ENCODE measurements around the gene KIAA2012.

KIAA2012 gene

GRCh38 chr2:202105025-202105424 lies 32.0 kb downstream of the KIAA2012 start:
- H3K9me3 ChIP-seq: peaks cover 3% of the 10 kb centered on the region; the same call in 1 of the 2 replicates
- in situ Hi-C loops (cut with MboI; ENCODE audit: low sequenced_read_pairs): no loop called here
- DNase-seq (ENCODE audit: low spot score in 2 of 2): no peak
- H3K36me3 ChIP-seq (replicated peaks): no peaks in the 10 kb centered on the region
- no peaks in the 10 kb centered on the region for H3K27me3 ChIP-seq (ENCODE audit: low read depth)
- peaks cover 3% of the 10 kb centered on the region; the same call in 1 of the 2 replicates for H3K4me1 ChIP-seq
- H3K4me3 ChIP-seq: no peak overlapping the region

DNA sequence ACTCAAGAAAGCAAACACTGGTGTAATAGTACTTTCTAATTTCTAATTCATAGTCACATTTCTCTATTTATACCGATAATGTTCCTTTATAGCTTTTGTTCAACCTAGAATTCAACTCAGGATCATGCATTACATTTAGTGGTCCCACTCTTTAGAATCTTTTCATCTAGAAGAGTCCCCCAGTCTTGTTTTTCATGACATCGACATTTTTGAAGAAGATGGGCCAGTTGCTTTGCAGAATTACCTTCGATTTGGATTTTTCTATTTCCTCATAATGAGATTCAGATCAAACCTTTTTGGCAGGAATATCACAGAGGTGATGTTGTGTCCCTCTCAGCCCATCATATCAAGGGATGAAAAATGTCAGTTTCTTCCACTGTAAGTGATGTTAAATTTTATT lies 35.3 kb downstream of the KIAA2012 start:
- Histone ChIP-seq H3K9me3 (peaks cover 3% of the 10 kb centered on the region; the same call in 1 of the 2 replicates), H3K27me3 (ENCODE audit: low read depth) (no peaks in the 10 kb centered on the region), H3K4me1 (peaks cover 3% of the 10 kb centered on the region; the same call in 1 of the 2 replicates), H3K36me3 (replicated peaks) (no peaks in the 10 kb centered on the region), H3K4me3 (no peak overlapping the region)
- in situ Hi-C loops (cut with MboI; ENCODE audit: low sequenced_read_pairs): no loop called here
- no peak for DNase-seq (ENCODE audit: low spot score in 2 of 2)

DNA sequence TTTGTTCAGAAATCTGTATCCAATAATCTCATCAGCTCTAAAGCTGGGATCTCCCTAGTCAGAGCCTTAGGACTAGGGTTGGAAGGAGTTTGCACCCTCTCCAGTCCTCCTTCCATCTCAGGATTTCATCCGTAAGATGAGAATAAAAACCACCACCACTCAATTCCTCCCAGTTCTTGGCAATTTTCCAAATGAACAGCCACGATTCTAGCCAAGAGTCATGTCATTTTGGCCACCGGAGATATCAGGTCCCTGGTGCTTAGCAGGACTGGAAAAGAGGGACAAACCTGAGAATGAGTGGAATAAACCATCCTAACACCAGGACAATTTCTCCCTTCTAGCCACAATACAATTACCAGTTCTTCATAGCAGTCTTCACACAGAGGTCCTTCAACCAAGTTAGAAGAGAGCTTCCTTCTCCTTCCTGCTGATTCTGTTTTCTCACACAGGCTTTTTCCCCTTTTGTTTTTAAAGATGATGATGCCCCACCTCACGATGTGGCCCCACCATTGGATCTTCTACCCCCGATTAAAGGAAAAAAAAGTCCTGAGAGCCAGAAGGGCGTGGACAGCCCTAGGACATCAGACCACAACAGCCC lies 36.2 kb downstream of the KIAA2012 start:
- no peaks in the 10 kb centered on the region for H3K36me3 ChIP-seq (replicated peaks)
- no peak overlapping the region for H3K4me3 ChIP-seq
- DNase-seq (ENCODE audit: low spot score in 2 of 2): no peak
- no peaks in the 10 kb centered on the region for H3K9me3 ChIP-seq
- no peaks in the 10 kb centered on the region for H3K27me3 ChIP-seq (ENCODE audit: low read depth)
- H3K4me1 ChIP-seq: peaks cover 3% of the 10 kb centered on the region; the same call in 1 of the 2 replicates
- in situ Hi-C loops (cut with MboI; ENCODE audit: low sequenced_read_pairs): no loop called here

DNA sequence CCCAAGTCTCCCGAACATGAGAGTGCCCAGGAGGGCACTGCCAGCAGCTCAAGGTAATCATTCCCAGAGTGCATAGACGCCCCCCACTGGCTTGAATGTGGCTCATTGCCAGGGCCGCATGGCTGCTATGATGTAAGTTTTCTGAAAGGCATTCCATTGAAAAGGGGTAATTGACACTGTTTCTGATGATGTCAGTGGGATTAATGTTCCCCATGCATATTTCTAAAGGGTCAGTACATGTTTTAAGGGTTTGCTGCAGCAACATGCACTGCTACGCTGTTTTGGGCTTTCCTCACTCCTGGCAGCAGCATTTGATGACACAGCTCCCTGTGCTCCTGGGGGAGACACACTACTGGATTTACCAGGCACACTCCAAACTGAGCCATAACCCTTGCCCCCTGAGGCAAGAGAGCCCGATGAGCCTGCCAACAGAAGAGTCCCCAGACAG lies 36.7 kb downstream of the KIAA2012 start:
- H3K36me3 ChIP-seq (replicated peaks): no peaks in the 10 kb centered on the region
- in situ Hi-C loops (cut with MboI; ENCODE audit: low sequenced_read_pairs): no loop called here
- H3K27me3 ChIP-seq (ENCODE audit: low read depth): peaks cover 3% of the 10 kb centered on the region
- DNase-seq (ENCODE audit: low spot score in 2 of 2): peak in 1 of 2 experiments; percentile 13
- no peaks in the 10 kb centered on the region for H3K9me3 ChIP-seq
- H3K4me1 ChIP-seq: peaks cover 3% of the 10 kb centered on the region; the same call in 1 of the 2 replicates
- H3K4me3 ChIP-seq: no peak overlapping the region

DNA sequence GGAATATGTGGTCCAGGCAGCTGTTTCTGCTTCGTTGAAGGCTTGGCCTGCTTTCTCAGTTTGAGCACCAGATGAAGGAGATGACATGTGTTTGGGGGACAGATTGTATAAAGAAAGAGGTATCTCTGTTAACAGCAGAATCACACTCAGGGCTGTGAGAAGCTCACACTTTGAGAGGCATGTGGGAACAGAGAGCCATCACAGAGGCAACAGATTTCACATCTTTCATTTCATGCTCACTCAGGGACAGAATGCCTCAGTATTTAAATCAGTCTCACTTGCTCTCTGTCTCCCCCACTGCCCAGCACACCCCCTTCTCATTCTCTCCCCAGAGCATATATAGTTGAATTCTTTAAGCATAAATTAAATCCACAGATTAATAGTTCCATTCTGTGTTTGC lies 37.4 kb downstream of the KIAA2012 start:
- H3K4me1 ChIP-seq: peaks cover 3% of the 10 kb centered on the region; the same call in 1 of the 2 replicates
- H3K9me3 ChIP-seq: no peaks in the 10 kb centered on the region
- no peak for DNase-seq (ENCODE audit: low spot score in 2 of 2)
- no peak overlapping the region for H3K4me3 ChIP-seq
- peaks cover 10% of the 10 kb centered on the region for H3K27me3 ChIP-seq (ENCODE audit: low read depth)
- in situ Hi-C loops (cut with MboI; ENCODE audit: low sequenced_read_pairs): no loop called here
- H3K36me3 ChIP-seq (replicated peaks): no peaks in the 10 kb centered on the region

GRCh38 chr2:202112041-202112440 lies 39.0 kb downstream of the KIAA2012 start:
- no peaks in the 10 kb centered on the region for H3K36me3 ChIP-seq (replicated peaks)
- H3K27me3 ChIP-seq (ENCODE audit: low read depth): peaks cover 14% of the 10 kb centered on the region
- H3K9me3 ChIP-seq: no peaks in the 10 kb centered on the region
- H3K4me1 ChIP-seq: peaks cover 3% of the 10 kb centered on the region; the same call in 1 of the 2 replicates
- no peak for DNase-seq (ENCODE audit: low spot score in 2 of 2)
- H3K4me3 ChIP-seq: no peak overlapping the region
- in situ Hi-C loops (cut with MboI; ENCODE audit: low sequenced_read_pairs): no loop called here

GRCh38 chr2:202113571-202114142 lies 40.6 kb downstream of the KIAA2012 start:
- no peak for DNase-seq (ENCODE audit: low spot score in 2 of 2)
- peaks cover 3% of the 10 kb centered on the region; the same call in 1 of the 2 replicates for H3K4me1 ChIP-seq
- no peaks in the 10 kb centered on the region for H3K9me3 ChIP-seq
- H3K4me3 ChIP-seq: no peak overlapping the region
- peaks cover 14% of the 10 kb centered on the region for H3K27me3 ChIP-seq (ENCODE audit: low read depth)
- in situ Hi-C loops (cut with MboI; ENCODE audit: low sequenced_read_pairs): no loop called here
- no peaks in the 10 kb centered on the region for H3K36me3 ChIP-seq (replicated peaks)

DNA sequence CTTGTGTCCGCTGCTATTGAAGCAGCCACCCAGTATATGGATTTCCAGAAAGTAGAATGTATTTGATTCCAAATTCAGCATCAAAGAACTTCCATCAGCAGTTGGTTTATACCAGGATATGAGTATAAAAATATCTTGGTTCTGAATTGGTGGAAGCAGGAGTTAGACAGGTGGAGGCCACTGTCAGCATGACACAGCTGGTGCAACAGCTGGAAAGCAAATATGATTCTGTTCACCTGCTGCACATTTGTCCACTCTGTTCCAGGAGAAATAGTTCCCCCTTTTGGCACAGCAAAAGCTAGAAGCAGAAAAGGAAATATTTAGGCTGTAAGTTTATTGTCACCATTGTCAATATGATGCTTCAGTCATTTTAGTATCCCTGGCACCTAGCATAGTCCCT lies 41.2 kb downstream of the KIAA2012 start:
- in situ Hi-C loops (cut with MboI; ENCODE audit: low sequenced_read_pairs): no loop called here
- no peak for DNase-seq (ENCODE audit: low spot score in 2 of 2)

DNA sequence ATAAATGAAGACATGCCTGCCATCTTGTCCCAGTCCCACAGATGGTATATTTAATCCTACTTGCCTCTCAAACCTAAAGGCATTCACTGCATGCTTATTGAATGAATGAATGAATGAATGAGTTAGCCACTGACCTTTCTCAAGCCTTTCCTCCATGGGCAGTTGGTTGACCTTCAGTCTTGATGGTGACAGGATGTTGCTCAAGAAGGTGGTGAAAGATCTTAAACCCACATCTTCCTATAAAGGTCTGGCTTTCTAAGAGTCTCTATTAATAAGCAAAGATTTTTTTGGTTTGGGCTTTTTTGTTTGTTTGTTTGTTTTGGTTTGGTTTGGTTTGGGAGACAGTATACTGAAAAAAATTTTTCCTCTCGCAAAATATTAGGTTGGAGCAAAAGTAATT lies 41.7 kb downstream of the KIAA2012 start:
- no peak for DNase-seq (ENCODE audit: low spot score in 2 of 2)
- Histone ChIP-seq H3K27me3 (ENCODE audit: low read depth) (peaks cover 14% of the 10 kb centered on the region), H3K4me3 (no peak overlapping the region), H3K4me1 (peaks cover 1% of the 10 kb centered on the region; the same call in 1 of the 2 replicates), H3K9me3 (no peaks in the 10 kb centered on the region), H3K36me3 (replicated peaks) (no peaks in the 10 kb centered on the region)
- in situ Hi-C loops (cut with MboI; ENCODE audit: low sequenced_read_pairs): no loop called here

More for the DNA sequence above, 41.2 kb downstream of the KIAA2012 start:
- no peaks in the 10 kb centered on the region for H3K9me3 ChIP-seq
- no peak overlapping the region for H3K4me3 ChIP-seq
- H3K4me1 ChIP-seq: peaks cover 3% of the 10 kb centered on the region; the same call in 1 of the 2 replicates
- H3K36me3 ChIP-seq (replicated peaks): no peaks in the 10 kb centered on the region
- H3K27me3 ChIP-seq (ENCODE audit: low read depth): peaks cover 14% of the 10 kb centered on the region

DNA sequence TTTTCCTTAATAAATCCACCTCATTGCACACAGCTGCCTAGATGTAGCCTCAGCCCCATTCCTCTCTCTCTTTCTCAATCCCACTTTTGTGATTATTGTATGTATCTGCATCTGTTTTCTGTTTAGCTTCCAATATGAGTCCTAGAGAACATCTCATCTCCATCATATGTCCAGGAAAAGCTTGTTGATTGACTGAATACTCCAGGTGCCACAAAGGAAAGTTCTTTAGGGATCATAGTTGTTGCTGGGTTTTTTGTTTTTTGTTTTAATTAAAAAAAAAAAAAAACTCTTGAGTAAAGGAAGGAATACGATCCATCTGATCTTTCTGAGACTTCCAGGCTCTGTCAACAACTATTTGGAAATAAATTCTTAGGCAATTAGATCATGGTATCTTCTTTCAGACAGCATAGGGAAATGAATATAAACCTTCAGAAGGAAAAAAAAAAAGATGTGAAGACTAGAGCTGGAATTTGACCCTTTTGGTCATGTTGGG lies 42.5 kb downstream of the KIAA2012 start:
- in situ Hi-C loops (cut with MboI; ENCODE audit: low sequenced_read_pairs): no loop called here

GRCh38 chr2:202116691-202117090 lies 43.6 kb downstream of the KIAA2012 start:
- H3K4me3 ChIP-seq: no peak overlapping the region
- no peaks in the 10 kb centered on the region for H3K4me1 ChIP-seq
- no peaks in the 10 kb centered on the region for H3K36me3 ChIP-seq (replicated peaks)
- no peaks in the 10 kb centered on the region for H3K9me3 ChIP-seq
- peaks cover 14% of the 10 kb centered on the region for H3K27me3 ChIP-seq (ENCODE audit: low read depth)
- in situ Hi-C loops (cut with MboI; ENCODE audit: low sequenced_read_pairs): no loop called here
- no peak for DNase-seq (ENCODE audit: low spot score in 2 of 2)

More for the DNA sequence above, 42.5 kb downstream of the KIAA2012 start:
- Histone ChIP-seq H3K27me3 (ENCODE audit: low read depth) (peaks cover 14% of the 10 kb centered on the region), H3K4me1 (no peaks in the 10 kb centered on the region), H3K4me3 (no peak overlapping the region), H3K9me3 (no peaks in the 10 kb centered on the region), H3K36me3 (replicated peaks) (no peaks in the 10 kb centered on the region)
- no peak for DNase-seq (ENCODE audit: low spot score in 2 of 2)

DNA sequence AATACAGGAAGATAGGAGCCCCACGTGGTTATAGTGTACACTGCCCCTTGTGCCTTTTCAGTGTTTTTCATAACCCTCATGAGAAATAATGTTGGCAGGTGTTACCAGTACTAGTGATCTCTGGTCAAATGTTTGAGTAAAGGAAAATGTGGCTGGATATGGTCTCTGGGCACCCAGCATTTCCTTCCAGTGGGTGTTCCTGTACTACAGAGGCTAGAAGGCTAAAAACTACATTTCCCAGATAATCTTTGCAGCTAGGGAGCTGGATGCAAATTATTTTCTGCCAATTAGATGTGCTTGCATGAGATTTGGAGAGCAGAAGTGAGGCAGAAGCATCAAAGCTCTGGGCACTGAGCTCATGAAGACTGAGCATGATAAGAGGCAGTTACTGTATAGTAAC lies 45.1 kb downstream of the KIAA2012 start:
- Histone ChIP-seq H3K27me3 (ENCODE audit: low read depth) (peaks cover 14% of the 10 kb centered on the region), H3K9me3 (no peaks in the 10 kb centered on the region), H3K4me1 (no peaks in the 10 kb centered on the region), H3K36me3 (replicated peaks) (no peaks in the 10 kb centered on the region), H3K4me3 (no peak overlapping the region)
- DNase-seq (ENCODE audit: low spot score in 2 of 2): no peak
- in situ Hi-C loops (cut with MboI; ENCODE audit: low sequenced_read_pairs): no loop called here

DNA sequence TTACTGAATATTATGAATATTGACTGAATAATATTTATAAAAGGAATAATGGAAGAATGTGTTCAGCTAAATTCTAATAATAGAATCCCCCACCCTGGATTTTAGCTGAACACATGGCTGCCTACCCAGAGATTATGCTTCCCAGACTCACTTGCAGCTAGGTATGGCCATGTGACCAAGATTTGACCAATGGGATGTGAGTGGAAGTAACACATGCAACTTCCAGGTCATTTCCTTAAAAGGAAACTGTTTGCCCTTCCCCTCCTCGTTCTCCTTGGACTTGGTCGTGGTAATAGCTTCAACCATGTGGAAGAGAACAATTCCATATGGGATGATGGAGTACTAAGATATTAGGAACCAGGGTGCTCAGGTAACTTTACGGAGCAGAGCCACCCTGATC lies 47.8 kb downstream of the KIAA2012 start:
- Histone ChIP-seq H3K4me1 (no peaks in the 10 kb centered on the region), H3K27me3 (ENCODE audit: low read depth) (no peaks in the 10 kb centered on the region; the same call in 1 of the 2 replicates), H3K36me3 (replicated peaks) (no peaks in the 10 kb centered on the region), H3K9me3 (no peaks in the 10 kb centered on the region), H3K4me3 (no peak overlapping the region)
- DNase-seq (ENCODE audit: low spot score in 2 of 2): no peak
- in situ Hi-C loops (cut with MboI; ENCODE audit: low sequenced_read_pairs): no loop called here

- H3K9me3 ChIP-seq: no peaks in the 10 kb centered on the region
- DNase-seq (ENCODE audit: low spot score in 2 of 2): no peak
- no peaks in the 10 kb centered on the region for H3K36me3 ChIP-seq (replicated peaks)
- in situ Hi-C loops (cut with MboI; ENCODE audit: low sequenced_read_pairs): no loop called here
- H3K27me3 ChIP-seq (ENCODE audit: low read depth): no peaks in the 10 kb centered on the region
- no peak overlapping the region for H3K4me3 ChIP-seq
- H3K4me1 ChIP-seq: no peaks in the 10 kb centered on the region
Measured at GRCh38 chr2:202121532-202122162, 48.6 kb downstream of the KIAA2012 start.
